Muscle of arm (tissue), 12 donors: ENCODE measurements around the gene CCNT2. TPM values are rescaled to one million over a fixed set of nuclear protein-coding genes. Genes with fewer than 3 reads are reported as not detected.
A peak's percentile ranks its signal among the peaks of the same experiment; 100 is the strongest.

ENCODE experiments used
- DNase-seq: peaks from one replicate; pipeline ENCODE4 v3.0.0-alpha.2; 2013
- polyA plus RNA-seq, 12 donors: library from polyadenylated mRNA; unstranded; fragments of 120-200 nt; gene quantifications; one replicate each; pipeline ENCODE4 v1.2.1, GENCODE V29; 2013; ENCODE audit not compliant: insufficient read length in 12 of 12

CCNT2 gene
- polyA plus RNA-seq, 12 donors = 33.8 to 63.9 (median 49.8) TPM; not detected in 1

- no peak for DNase-seq
Observed at GRCh38 chr2:134912361-134912760, 6.3 kb upstream of the CCNT2 start.

DNA sequence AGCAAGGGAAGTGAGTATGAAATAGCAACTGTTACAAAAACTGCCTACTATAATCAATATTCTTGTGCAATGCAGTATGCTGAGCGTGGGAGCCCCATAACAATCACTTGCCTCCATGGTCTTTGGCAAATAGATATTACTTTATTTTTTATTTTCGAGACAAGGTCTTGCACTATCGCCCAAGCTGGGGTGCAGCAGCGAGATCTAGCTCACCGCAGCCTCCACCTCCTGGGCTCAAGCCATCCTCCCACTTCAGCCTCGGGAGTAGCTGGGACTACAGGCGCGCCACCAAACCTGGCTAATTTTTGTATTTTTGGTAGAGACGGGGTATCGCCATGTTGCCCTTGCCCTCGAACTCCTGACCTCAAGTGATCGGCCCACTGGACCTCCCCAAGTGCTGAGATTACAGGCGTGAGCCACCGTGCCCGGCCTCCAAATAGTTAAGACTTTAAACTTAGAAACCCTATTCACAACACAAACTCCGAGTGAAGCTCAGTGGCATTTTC, 1.2 kb upstream of the CCNT2 start:
- DNase-seq = peak; percentile 4

GRCh38 chr2:134917888-134918525, 615 bp upstream of the CCNT2 start:
- DNase-seq = no peak

GRCh38 chr2:134919341-134920210, 954 bp downstream of the CCNT2 start:
- no peak for DNase-seq

DNA sequence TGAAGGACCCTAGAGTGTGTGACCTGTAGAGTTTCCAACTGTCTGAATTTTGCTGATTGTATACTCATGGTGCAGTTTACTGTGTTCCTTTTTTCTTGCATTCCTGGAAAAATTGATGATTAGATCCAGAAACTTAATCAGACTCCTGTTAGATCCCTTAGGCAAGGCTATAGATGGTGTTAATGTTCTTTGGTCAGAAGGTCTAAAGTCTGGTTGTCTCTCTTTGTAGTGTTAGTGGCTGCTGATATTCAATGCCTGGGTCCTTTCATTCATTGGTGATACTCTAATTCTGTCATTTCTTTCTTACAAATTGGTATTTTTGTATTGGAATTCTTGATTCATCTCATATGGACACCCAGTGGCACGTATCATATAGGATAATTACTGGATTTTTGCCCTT, 6.3 kb downstream of the CCNT2 start:
- no peak for DNase-seq

DNA sequence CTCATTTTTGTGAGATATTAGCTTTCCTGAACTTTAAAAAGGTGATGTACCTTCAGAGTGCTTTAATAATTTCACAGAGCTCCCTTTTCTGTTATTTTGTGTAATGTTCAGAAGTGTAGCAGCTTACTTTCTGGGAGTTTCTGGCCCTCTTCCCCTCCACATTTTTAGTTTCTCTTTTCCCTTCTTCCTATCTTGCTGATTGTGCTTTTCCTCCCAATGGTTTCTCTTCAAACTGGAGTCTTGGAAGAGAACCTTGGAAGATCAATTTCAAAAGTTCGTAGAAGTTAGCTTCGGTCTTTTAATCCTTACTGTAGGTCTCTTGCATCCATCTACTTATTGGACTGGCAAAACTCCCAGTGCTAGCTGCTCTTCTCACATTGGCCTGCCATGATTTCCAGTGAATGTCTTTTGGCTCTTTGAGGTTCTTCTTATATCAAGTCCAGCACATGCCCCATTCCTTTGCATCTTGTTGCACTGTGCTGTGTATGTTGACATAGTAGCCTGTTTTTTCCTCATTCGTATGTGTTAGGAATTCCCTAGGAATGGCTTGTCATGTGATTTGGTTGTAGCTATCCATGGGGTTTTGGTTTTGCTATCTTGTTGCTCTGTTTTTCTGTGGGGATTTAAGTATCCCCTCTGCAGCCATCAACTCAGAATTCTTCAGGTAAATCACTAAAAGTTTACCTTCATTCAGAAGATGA, 7.8 kb downstream of the CCNT2 start:
- no peak for DNase-seq

DNA sequence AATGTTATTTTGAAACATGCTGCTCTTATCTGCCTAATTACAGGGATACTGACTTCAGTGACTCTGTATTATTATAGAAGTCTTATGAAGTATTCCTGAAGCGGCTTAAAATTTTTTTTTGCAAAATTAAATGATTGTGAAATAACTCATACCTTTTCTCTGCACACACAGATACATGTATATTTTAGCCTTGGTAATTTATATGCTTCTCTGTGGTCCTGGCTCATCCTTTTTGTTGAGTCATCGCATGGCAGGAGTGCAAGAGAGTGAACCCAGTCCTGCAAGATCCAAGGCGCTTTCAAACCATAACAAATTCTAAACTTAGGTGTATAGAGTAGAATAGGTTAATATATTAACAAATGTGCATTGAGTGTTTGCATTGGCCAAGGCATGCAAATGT, 8.6 kb downstream of the CCNT2 start:
- DNase-seq = no peak

DNA sequence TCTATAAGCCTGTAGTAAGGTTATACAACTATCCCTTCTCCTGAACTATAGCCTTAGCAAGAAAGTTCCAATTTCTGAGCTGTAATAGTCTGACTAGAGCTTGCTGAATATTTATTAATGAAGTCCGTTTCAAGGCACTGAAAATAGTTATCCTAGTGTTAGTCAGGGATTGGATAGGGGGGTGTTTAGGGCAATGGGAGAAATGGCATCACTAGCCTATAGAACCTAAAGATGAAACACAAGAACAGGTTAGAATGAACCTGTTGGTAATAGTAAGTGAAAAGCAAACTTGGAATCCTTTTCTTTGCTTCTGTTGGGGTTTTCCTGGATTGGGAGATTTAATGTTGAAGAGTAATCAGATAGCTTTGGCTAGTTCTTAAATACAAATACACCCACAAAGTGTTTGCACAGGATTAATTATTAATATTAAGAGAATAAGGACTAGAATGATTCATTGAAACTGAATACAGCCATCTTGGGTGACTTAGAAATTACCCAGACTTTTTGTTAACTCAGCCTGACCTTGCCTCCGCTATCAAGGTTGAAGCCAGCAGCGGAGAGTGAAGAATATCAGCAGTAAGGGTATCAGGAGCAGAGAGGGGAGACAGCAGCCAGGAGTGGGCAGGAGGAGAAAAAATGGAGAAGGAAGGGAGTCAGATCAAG, 14.4 kb downstream of the CCNT2 start:
- DNase-seq = no peak

GRCh38 chr2:134933732-134934131, 15.1 kb downstream of the CCNT2 start:
- DNase-seq = no peak

DNA sequence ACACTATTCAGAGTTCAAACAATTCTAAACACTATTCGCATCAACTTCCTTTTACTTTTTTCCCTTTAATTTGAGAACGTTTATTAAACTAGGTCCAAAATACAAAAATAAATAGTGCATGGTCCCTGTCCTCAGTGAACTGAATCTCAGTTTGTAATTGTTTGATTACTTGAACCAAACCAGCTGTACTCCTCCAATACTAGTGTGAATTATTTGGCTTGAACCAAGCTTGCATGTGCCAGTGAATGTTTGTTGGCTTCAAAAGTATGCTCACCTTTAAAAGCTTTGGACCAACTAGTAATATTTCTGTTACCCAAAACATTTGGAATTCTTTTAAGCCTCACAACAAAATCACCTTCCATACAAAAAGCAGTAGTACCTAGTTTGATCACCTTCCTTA, 15.5 kb downstream of the CCNT2 start:
- no peak for DNase-seq

DNA sequence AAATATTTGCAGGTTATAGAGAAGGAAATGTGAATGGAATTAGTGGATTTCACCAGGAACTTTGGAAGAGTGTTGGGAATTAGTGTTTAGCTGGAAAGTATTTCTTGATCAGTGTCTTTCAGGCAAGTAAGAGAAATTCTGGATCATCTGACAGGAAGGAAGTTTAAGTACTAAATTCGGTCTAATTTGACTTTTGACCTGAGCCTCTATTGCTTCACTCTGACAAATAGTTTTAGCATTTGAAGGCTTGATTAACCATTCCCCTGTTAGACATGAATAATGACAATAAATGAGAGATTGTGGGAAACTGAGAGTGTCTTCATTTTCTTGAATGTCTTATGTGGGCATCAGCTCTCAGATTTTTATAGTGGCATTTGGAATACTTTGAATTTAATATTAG, 16.0 kb downstream of the CCNT2 start:
- DNase-seq = no peak

GRCh38 chr2:134936691-134937090, 18.1 kb downstream of the CCNT2 start:
- no peak for DNase-seq

- DNase-seq = no peak
Observed at GRCh38 chr2:134943540-134943939, 24.9 kb downstream of the CCNT2 start.

DNA sequence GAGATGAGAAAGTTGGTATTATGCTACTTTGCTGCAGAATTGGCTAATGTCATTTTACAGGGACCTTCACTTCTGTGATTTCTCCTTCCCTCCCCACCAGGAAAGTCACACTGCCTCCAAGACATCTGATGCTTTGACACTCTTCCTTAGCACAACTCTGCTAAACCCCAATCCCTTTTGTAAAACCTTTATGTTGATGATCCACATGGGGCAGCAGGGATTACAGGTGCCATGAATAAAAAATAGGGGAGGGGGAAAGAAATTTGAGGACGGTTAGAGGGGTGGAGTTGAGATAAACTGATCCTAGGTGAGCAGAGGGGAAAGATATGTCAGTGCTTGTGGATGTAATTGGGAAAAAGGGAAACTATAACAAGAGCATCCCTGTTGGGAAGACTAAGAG, 26.4 kb downstream of the CCNT2 start:
- DNase-seq = no peak

- DNase-seq = no peak
Observed at GRCh38 chr2:134946073-134946472, 27.5 kb downstream of the CCNT2 start.

DNA sequence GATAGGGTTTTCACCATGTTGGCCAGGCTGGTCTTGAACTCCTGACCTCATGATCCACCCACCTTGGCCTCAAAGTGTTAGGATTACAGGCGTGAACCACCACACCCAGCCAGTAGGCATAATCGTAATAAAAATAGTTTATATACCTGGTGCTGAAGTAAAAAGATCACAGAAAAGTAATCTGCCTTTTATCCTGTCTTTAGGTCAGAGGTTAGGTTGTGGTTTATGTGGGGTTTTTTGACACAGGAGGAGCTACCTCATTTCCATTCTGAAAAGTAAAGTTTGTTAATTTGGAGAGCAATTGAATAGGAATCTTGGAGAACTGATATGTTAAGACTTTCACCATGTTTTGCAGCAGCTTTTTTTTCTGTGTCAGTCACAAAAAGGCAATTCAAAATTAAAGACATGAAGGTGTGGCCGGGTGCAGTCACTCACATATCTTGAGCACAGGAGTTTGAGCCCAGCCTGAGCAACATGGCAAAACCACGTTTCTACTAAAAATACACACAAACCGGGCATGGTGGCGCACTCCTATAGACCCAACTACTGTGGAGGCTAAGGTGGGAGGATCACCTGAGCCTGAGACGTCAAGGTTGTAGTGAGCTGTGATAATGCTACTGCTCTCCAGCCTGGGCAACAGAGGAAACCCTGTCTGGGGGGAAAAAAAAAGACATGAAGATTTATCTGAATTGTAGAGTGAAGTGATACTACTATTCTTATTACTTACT, 31.5 kb downstream of the CCNT2 start:
- no peak for DNase-seq

GRCh38 chr2:134950886-134951285, 32.3 kb downstream of the CCNT2 start:
- DNase-seq = no peak

GRCh38 chr2:134952608-134953007, 34.0 kb downstream of the CCNT2 start:
- no peak for DNase-seq

DNA sequence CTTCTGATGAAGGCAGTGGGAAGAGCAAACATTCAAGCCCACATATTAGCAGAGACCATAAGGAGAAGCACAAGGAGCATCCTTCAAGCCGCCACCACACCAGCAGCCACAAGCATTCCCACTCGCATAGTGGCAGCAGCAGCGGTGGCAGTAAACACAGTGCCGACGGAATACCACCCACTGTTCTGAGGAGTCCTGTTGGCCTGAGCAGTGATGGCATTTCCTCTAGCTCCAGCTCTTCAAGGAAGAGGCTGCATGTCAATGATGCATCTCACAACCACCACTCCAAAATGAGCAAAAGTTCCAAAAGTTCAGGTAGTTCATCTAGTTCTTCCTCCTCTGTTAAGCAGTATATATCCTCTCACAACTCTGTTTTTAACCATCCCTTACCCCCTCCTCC, 35.4 kb downstream of the CCNT2 start:
- DNase-seq = no peak

GRCh38 chr2:134955744-134956143, 37.1 kb downstream of the CCNT2 start:
- no peak for DNase-seq

- DNase-seq = no peak
Observed at GRCh38 chr2:134957477-134957876, 38.9 kb downstream of the CCNT2 start.
